ENCODE results near the gene CEMP1. TPM values are rescaled to one million over a fixed set of nuclear protein-coding genes. Genes with fewer than 3 reads are reported as not detected.
"Not testable (repeated sequence)": the region's sequence is repeated elsewhere in the genome, so short reads cannot be mapped to it uniquely, and the experiment has no call there.

CEMP1 gene
- total and polyA plus RNA-seq, 10 of the 15 experiments (the other 5 are each of a cell fraction or from before 2014, with no cell fraction given), result 0.05 to 8.2 (median 1.5) TPM; not detected in 5

GRCh38 chr16:2539845-2540458 lies 8.7 kb upstream of the CEMP1 start:
- RAD21 ChIA-PET (ENCODE audit: unreplicated experiment); H3K36me3 ChIP-seq (ENCODE audit: control insufficient read depth in 2 of 2, insufficient read depth in 2 of 2, low read length in 1 of 2); BruUV-seq (replicated peaks); H4K20me1 ChIP-seq (ENCODE audit: control insufficient read depth, insufficient read depth); H2AFZ ChIP-seq (ENCODE audit: control insufficient read depth, low read depth, low read length); H3K27ac ChIP-seq (ENCODE audit: control insufficient read depth, insufficient read depth); H3K27me3 ChIP-seq (replicated peaks in 1 of 2; ENCODE audit: control insufficient read depth in 2 of 2, insufficient read depth in 2 of 2, low read length in 1 of 2); POLR2A ChIA-PET; H3K4me1 ChIP-seq (ENCODE audit: control insufficient read depth, insufficient read depth, low read length); H3K9me3 ChIP-seq (replicated peaks; ENCODE audit: control insufficient read depth, insufficient read depth, low read length); SMC1A ChIA-PET (ENCODE audit: uncharacterized antibody, unreplicated experiment); DNase-seq (ENCODE audit: low read depth, low spot score): not testable (repeated sequence)
- in situ Hi-C loops (cut with MboI), result loop anchor here (5.0 kb wide), 1 partner anchor 57 kb away; no protein-coding TSS in a partner anchor
- CTCF ChIA-PET, result interaction anchor here (1.0 kb wide), 1 partner anchor 156 kb away, joined by 4 read pairs; no protein-coding TSS in a partner anchor
- intact Hi-C loops (cut with micrococcal nuclease; ENCODE audit: unreplicated experiment), result loop anchor here (10.0 kb wide), 1 partner anchor 145 kb away; the partner anchor contains the start of gene KCTD5
- peak overlapping the region; percentile 65; the same call in 1 of the 2 replicates for H3K4me3 ChIP-seq
- FAIRE-seq (peak; percentile 95), ATAC-seq (peak; percentile 73)
- TF ChIP-seq SPI1 (IDR thresholded peaks at IDR 0.05; ENCODE audit: borderline replicate concordance, insufficient read depth, low read depth, low read length), result 0 out of 2 replicates have a peak, but pooled peaks have one; percentile 4
- peak; percentile 37 to 54 (median 44) for TF ChIP-seq CTCF (IDR thresholded peaks at IDR 0.05 in 2 of 3, conservative IDR thresholded peaks at IDR 0.05 in 1 of 3; ENCODE audit: control insufficient read depth in 2 of 3, extremely low read depth in 1 of 3, insufficient read depth in 1 of 3, low read depth in 3 of 3, low read length in 3 of 3)
- peak; percentile 42 for TF ChIP-seq RAD21 (IDR thresholded peaks at IDR 0.05; ENCODE audit: insufficient read depth, low read depth, low read length)
- TF ChIP-seq JUNB (IDR thresholded peaks at IDR 0.05), result peak; percentile 25; the same call in 1 of the 2 replicates
- TF ChIP-seq SMC3 (IDR thresholded peaks at IDR 0.05; ENCODE audit: borderline replicate concordance, low read length), result peak; percentile 24; the same call in 1 of the 2 replicates
- WGBS (ENCODE audit: insufficient coverage, insufficient replicate concordance, low lambda C conversion rate, missing lambda C conversion rate), result 13% methylated on average over 14 of the region's 14 CpGs
- peak overlapping the region; percentile 83; the same call in 1 of the 2 replicates for H3K4me2 ChIP-seq (ENCODE audit: control insufficient read depth, insufficient read depth)
- H3K9ac ChIP-seq (ENCODE audit: control insufficient read depth, insufficient read depth, low read length), result peak overlapping the region; percentile 15; the same call in 1 of the 2 replicates
- peaks cover 23% of the 10 kb centered on the region for H3K79me2 ChIP-seq (ENCODE audit: control insufficient read depth, insufficient read depth, low read length)

DNA sequence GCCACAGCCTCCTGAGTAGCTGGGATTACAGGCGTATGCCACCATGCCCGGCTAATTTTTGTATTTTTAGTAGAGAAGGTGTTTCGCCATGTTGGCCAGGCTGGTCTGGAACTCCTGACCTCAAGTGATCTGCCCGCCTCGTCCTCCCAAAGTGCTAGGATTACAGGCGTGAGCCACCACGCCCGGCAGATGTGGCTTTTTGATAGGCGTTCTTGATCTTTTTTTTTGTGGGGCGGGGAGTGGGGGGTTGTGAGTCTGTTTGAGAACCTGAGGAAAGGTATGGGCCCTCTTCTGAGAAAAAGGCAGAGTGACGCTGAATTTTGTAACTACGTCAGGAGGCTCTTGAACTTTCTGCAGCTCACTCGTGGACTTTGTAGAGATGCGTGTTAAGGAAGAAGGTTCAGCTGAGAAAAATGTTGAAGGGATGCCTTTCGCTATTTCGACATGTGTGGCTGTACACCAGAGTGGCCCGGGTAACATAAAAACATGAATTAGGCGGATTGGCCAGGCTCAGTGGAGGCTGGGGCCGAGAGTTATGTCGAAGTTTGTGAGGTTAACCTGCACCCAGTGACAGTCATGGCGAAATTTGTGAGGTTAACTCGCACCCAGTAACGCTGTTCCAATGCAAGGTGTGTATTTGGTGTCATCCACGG lies 8.1 kb upstream of the CEMP1 start:
- POLR2A ChIA-PET, result interaction anchor here (0.6 kb wide), 1 partner anchor 64 kb away, joined by 4 read pairs; no protein-coding TSS in a partner anchor
- H3K27ac ChIP-seq (ENCODE audit: control insufficient read depth, insufficient read depth); H4K20me1 ChIP-seq (ENCODE audit: control insufficient read depth, insufficient read depth); H3K27me3 ChIP-seq (replicated peaks in 1 of 2; ENCODE audit: control insufficient read depth in 2 of 2, insufficient read depth in 2 of 2, low read length in 1 of 2); SMC1A ChIA-PET (ENCODE audit: uncharacterized antibody, unreplicated experiment); ATAC-seq; H3K4me1 ChIP-seq (ENCODE audit: control insufficient read depth, insufficient read depth, low read length); RAD21 ChIA-PET (ENCODE audit: unreplicated experiment); H3K9me3 ChIP-seq (replicated peaks; ENCODE audit: control insufficient read depth, insufficient read depth, low read length); FAIRE-seq; H3K36me3 ChIP-seq (ENCODE audit: control insufficient read depth in 2 of 2, insufficient read depth in 2 of 2, low read length in 1 of 2); H2AFZ ChIP-seq (ENCODE audit: control insufficient read depth, low read depth, low read length); DNase-seq (ENCODE audit: low read depth, low spot score): not testable (repeated sequence)
- H3K79me2 ChIP-seq (ENCODE audit: control insufficient read depth, insufficient read depth, low read length), result peaks cover 23% of the 10 kb centered on the region
- TSS peak; percentile 63 for BruUV-seq (replicated peaks)
- CTCF ChIA-PET, result interaction anchor here (0.7 kb wide), 1 partner anchor 27 kb away, joined by 3 read pairs; no protein-coding TSS in a partner anchor
- peak overlapping the region; percentile 83 for H3K4me2 ChIP-seq (ENCODE audit: control insufficient read depth, insufficient read depth)
- intact Hi-C loops (cut with micrococcal nuclease; ENCODE audit: unreplicated experiment), result loop anchor here (10.0 kb wide), 1 partner anchor 145 kb away; the partner anchor contains the start of gene KCTD5
- peak overlapping the region; percentile 15; the same call in 1 of the 2 replicates for H3K9ac ChIP-seq (ENCODE audit: control insufficient read depth, insufficient read depth, low read length)
- peak overlapping the region; percentile 65; the same call in 1 of the 2 replicates for H3K4me3 ChIP-seq
- 78% methylated on average over 24 of the region's 24 CpGs for WGBS (ENCODE audit: insufficient coverage, insufficient replicate concordance, low lambda C conversion rate, missing lambda C conversion rate)
- in situ Hi-C loops (cut with MboI), result loop anchor here (5.0 kb wide), 1 partner anchor 58 kb away; no protein-coding TSS in a partner anchor
